ENCODE data around the gene C10orf67.
"Not testable (repeated sequence)": the region's sequence is repeated elsewhere in the genome, so short reads cannot be mapped to it uniquely, and the experiment has no call there.

Gene C10orf67

GRCh38 chr10:23262928-23263327 is 81.7 kb downstream of the C10orf67 start:
- no peak for DNase-seq

- no peak for DNase-seq
These were observed 86.1 kb downstream of the C10orf67 start for GRCh38 chr10:23258516-23258915.

GRCh38 chr10:23253780-23254179 is 90.8 kb downstream of the C10orf67 start:
- DNase-seq = no peak

GRCh38 chr10:23252859-23253258 is 91.7 kb downstream of the C10orf67 start:
- DNase-seq = not testable (repeated sequence)

DNA sequence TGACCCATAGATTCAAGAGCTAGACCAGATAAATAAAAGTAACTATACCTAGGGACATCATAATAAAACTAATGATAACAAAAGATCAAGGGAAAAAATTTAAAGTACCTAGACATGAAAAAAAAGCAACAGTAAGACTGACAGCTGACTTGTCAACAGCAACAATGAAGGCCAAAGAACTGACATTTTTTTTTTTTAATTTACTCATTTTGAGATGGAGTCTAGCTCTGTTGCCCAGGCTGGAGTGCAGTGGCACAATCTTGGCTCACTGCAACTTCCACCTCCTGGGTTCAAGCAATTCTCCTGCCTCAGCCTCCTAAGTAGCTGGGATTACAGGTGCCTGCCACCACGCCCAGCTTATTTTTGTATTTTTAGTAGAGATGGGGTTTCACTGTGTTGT is 102.8 kb downstream of the C10orf67 start:
- not testable (repeated sequence) for DNase-seq

DNA sequence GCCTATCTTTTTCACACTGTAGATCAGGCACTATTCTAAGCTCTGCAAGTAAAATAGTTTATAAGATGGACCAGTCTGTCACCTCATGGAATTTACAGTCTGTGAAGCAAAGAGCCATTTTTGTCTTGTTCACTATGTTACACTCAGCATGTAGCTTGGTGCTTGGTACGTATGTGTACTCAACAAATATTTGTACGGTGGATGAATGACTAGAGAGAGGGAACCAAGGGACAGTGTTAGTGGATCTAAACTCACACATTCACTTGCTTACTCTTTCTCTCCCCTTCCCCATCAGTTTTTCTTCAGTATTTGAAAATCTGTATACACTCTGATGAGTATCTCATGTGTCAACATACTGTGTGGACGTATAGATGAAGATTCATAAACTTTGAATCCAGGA is 106.6 kb downstream of the C10orf67 start:
- DNase-seq = no peak

GRCh38 chr10:23230582-23230981 is 114.0 kb downstream of the C10orf67 start:
- DNase-seq = no peak

GRCh38 chr10:23217471-23217870 is 127.1 kb downstream of the C10orf67 start:
- DNase-seq = no peak

DNA sequence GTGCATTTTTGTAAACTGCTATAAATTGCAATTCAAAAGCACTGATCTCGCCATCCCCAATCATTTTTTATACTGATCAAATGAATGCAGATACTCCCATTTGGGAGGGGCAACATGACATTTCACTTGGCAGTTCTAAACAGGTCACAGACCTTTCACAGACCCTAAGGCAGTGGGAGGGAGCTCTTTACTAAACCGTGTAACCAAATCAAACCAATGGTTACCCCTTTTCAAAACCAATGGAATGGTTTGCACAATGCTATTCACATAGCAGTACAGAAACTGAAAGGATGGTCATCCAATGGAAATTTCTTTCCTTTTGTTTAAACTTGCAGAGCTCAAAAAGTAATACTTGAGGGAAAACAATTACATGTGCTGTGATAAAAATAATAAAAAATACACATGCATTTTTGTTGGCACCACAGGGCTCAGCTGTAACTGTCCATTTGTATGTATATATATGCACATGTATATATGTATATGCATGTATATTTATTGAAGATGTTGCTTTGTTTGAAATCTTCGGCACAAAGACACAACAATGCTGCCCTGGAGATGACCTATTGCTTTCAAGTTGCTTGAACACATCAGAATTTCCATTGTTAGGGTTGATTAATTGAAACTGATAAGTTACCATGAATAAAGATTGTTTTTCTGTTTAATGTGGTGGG is 138.5 kb downstream of the C10orf67 start:
- DNase-seq = no peak

DNA sequence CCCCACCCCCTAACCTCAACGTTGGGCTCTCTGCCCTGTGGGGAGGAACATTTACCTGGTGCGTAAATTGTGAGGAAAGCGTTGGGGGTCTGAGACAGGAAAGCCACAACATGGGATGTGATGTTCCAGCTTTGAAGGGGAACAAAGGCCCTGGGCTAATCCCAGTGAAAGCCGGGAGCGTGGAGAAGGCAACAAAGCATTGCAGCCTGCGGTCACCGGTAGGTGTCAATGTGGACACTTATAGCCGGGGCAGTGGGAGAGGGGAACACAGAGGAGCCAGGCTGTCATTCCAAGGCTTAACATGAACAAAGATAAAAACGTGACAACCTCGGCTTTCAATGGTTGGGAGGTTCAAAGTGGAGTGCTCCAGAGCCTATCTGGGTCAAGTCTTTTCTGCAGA is 139.8 kb downstream of the C10orf67 start:
- no peak for DNase-seq

DNA sequence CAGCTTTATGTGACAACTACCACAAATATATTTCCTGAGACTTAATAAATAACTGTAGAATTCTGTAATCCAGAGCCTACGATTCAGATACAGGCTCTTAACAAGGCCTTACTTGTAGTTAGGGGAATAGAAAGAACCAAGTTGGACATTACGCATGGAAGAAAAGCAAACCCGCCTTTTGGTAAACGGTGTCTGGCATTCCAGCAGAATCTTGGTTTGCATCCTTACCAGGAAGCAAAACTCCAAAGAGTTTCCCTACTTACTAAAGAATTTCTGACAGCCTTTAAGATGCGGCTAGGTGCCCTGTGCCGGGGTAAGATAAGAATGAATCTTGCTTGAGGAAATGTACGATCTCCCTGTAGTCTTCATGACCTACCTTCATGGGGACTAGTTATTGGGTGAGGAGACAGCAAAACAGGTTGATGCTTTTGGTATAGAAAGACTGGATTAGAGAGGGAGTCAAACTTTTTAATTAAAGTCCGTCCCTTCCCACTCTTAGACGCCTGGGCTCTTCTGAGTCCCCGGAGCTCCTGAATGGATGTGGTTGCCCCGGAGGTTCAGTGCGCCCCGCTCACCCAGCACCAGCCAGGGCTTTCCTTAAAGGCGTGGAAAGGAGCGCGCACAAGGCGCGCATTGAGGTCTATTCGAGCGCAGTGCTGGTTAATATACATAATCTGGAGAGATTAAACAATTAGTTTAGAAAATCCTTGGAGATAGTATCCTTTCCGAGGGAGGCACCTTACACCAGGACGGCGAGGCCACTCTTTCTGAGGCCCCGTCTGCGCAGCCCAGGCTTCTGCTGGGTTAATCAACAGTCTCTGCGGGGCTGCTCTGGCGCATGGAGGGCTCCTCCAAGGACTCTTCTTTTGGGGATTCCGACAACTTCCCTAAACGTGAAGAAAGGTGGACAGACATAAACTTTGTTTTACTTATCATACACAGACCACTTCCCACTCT is 140.9 kb downstream of the C10orf67 start:
- no peak for DNase-seq

DNA sequence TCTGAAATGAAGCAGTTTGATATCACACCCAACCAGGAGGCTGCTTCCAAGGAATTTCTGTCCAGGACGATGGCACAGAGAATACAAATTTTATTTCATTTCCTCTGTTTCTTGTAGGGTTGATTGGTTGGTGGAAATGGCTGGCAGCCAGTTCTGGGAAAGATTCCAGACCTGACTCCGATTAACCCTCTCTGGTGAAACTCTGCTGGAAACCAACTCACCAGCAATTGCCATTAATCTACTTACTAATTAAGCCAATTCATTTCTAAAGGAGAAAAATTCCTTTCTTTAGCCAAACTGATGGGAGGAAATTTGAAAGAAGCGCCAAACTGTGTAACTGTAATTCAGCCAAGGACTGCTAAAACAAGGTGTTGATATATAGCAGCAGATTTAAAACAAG is 141.8 kb downstream of the C10orf67 start:
- no peak for DNase-seq

DNA sequence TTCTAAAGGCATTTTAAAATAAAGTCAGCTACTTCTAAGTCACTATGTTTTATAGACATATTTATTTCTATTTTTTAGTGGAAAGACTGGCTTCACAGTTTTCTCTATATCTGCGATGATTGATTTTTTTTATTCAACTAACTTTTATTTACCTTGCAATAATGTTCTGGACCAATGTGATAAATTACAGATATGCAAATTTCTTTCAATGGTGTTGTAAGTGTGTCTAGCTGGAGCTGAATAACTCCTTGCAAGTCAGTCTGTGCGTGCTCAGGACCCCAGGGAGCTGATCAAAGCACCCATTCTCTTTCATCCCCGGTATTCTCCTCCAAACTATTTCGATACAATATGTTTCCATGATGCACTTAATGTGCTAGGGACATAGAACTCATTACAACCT is 142.8 kb downstream of the C10orf67 start:
- no peak for DNase-seq

- DNase-seq = no peak
These were observed 143.5 kb downstream of the C10orf67 start for GRCh38 chr10:23200997-23201652.

GRCh38 chr10:23200586-23200985 is 144.0 kb downstream of the C10orf67 start:
- DNase-seq = no peak

DNA sequence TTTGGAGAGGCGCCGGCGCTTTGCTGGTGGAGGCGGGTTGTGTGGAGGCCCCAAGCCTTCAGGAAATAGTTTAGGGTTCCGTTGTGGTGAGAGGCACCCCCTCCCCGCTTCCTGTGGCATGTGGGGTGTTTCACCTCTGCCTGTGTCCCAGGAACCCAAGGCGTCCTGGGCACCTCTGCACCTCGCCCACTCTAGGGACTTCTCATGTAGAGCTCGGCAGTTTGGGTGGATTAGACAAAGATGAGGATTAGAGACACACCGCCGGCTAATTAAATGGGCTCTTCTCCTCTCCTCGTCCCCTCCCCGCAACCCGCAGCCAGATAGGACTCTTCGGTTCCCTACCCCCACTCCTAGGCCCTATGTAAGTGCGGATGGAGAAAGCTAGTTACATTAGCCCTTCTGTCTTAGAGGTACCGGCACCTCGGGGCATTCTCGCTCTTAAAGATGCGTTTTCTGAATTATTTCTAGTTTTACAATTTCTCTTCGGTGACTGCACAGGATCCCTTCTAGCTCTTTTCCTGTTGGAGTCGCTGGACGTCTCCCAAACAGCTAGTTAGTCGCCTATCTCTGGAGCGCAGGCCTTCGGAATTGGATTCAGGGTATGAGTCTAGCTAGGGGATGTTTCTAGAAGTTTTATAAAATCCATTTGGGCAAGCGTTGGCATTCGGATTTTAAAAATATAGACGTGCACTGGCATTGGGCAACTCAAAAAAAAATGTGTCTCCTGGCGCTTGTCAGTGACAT is 144.7 kb downstream of the C10orf67 start:
- DNase-seq = no peak

DNA sequence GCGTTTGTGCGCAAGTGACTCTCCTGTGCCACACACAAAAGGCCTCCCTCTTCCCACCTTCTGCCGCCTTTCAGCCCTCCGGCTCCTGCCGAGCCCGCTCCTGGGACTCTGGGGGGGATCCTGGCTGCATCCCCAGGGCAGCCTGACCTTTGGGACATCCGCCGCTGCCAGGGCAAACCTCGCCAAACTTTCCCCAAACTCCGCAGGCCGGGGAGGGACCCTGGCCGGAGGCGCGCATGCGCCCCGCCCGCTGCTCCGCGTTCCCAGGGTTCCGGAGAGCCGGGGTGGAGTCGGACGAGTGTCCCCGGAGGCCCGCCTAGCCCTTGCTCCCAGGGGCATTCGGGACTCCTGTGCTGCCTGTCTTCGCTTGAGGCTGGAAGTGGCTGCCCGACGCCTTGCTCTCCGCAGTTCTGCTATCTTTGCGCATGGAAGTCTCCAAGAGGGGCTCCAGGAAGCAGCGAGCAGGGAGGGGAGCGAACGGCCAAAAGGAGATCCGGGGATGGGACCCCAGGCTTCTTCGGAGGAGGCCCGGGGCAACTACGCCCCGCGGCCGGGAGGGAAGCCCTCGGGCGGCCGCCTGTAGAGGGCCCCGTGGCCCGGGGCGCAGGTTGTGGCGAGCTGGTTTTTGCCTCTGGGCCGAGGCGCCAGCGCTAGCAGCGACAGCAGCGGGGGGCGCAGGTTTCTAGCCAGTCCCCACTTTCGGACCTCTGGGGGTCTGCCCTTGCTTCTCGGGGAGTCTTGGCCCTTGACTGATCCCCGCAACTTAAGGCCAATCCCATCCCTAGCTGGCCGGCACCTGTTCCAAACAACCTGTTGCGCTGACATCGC is 145.4 kb downstream of the C10orf67 start:
- no peak for DNase-seq

GRCh38 chr10:23198610-23198939 is 146.0 kb downstream of the C10orf67 start:
- no peak for DNase-seq

DNA sequence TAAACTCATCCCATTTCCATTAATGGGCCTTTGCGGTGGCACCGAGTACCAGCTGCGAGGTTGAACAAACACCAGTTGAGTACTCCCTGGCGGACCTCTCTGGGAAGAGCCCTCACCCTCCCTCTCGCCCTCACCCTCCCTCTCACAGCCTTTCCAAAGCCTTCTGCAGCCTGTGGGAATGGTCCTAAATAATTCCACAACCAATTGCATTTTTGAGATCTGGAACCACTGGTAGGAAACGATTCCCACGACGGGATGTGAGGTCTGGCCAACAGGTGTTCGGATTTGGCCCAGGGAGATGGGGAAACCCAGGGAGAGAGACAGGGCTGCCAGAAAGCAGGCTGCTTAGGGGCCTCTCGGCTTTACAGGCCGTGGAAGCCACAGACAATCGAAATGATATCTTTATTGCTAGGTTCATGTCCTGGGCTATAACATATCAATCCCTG is 147.2 kb downstream of the C10orf67 start:
- DNase-seq = no peak

GRCh38 chr10:23196915-23197314 is 147.7 kb downstream of the C10orf67 start:
- DNase-seq = no peak

DNA sequence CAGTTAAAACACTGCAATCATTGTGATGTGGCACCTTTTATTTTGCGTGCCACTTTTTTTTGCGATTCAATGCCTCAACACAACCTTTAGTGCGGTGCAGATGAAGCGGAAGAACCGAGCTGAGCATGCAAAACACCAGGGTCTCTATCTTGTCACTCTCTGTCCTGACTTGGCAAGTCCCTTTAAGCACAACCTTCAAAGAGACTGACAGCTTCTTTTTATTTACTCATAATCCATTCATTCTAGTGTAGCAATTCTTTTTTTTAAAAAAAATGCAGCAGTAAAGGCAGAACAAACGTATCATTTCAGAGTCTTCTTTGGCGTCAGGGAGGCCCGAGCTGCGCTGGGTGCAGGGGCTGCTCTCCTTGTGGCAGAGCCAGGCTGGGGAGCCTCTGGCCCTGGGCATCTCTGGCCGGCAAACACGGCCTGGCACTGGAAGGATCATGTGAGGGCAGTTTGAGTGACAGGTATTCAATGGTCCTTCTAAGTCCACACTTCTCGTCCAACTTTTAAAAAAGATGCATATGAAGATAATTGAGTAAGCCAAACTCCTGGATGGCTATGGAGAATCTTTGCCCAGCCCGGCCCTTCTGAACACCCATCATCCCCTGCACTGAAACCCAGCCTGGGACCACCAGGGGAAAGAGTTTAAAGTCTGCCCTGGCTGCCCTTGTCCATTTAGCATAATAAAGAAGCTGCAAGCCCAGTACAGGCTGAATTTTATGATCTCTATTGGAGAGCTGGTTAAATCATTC is 148.6 kb downstream of the C10orf67 start:
- no peak for DNase-seq
